Measurements from ENCODE around the gene SUSD1. TPM values are rescaled to one million over a fixed set of nuclear protein-coding genes. Genes with fewer than 3 reads are reported as not detected.

SUSD1 gene
- total and polyA plus RNA-seq, 4 experiments from 2014 or later = 3.6 to 8.4 (median 5.8) TPM

- Mint-ChIP-seq H3K36me3 (no peaks in the 10 kb centered on the region), H3K27me3 (no peaks in the 10 kb centered on the region), H3K4me3 (peak overlapping the region in 2 of 8 donors; percentile 5 to 6), H3K4me1 (peaks cover 46 to 77% (median 58%) of the 10 kb centered on the region in 4 donors), H3K27ac (no peak overlapping the region), H3K9me3 (no peaks in the 10 kb centered on the region)
- no peak overlapping the region for H3K27ac ChIP-seq (ENCODE audit: low read depth, low read length)
- intact Hi-C loops (cut with micrococcal nuclease) = no loop called here
- no peaks in the 10 kb centered on the region for H3K27me3 ChIP-seq (ENCODE audit: insufficient read depth, low read length)
- H3K9me3 ChIP-seq (ENCODE audit: control insufficient read depth in 1 of 2, low read length in 2 of 2) = no peaks in the 10 kb centered on the region
- ChIA-PET POLR2A (ENCODE audit: partially characterized antibody) (no interaction called here), CTCF (ENCODE audit: partially characterized antibody) (no interaction called here)
- H3K4me3 ChIP-seq (ENCODE audit: low read length in 2 of 2) = no peak overlapping the region
- DNase-seq = no peak
- H3K36me3 ChIP-seq (ENCODE audit: insufficient read depth, low read length) = no peaks in the 10 kb centered on the region
- peaks cover 66% of the 10 kb centered on the region for H3K4me1 ChIP-seq (ENCODE audit: insufficient read depth, low read length)
Measured at GRCh38 chr9:112032009-112032408, 143.1 kb downstream of the SUSD1 start.

- H3K27me3 ChIP-seq (ENCODE audit: insufficient read depth, low read length) = no peaks in the 10 kb centered on the region
- H3K36me3 Mint-ChIP-seq = no peaks in the 10 kb centered on the region
- ChIA-PET POLR2A (ENCODE audit: partially characterized antibody) (no interaction called here), CTCF (ENCODE audit: partially characterized antibody) (no interaction called here)
- intact Hi-C loops (cut with micrococcal nuclease) = no loop called here
- no peak for DNase-seq
- H3K4me1 ChIP-seq (ENCODE audit: insufficient read depth, low read length) = peaks cover 60% of the 10 kb centered on the region
- no peak overlapping the region for H3K27ac ChIP-seq (ENCODE audit: low read depth, low read length)
- no peaks in the 10 kb centered on the region for H3K9me3 ChIP-seq (ENCODE audit: control insufficient read depth in 1 of 2, low read length in 2 of 2)
- H3K27me3 Mint-ChIP-seq = no peaks in the 10 kb centered on the region
- no peaks in the 10 kb centered on the region for H3K36me3 ChIP-seq (ENCODE audit: insufficient read depth, low read length)
- peaks cover 45 to 74% (median 55%) of the 10 kb centered on the region in 4 donors for H3K4me1 Mint-ChIP-seq
- H3K4me3 Mint-ChIP-seq = no peak overlapping the region
- H3K4me3 ChIP-seq (ENCODE audit: low read length in 2 of 2) = no peak overlapping the region
- H3K27ac Mint-ChIP-seq = no peak overlapping the region
- no peaks in the 10 kb centered on the region for H3K9me3 Mint-ChIP-seq
Measured at GRCh38 chr9:112031400-112031799, 143.7 kb downstream of the SUSD1 start.

GRCh38 chr9:112029921-112030444 lies 145.1 kb downstream of the SUSD1 start:
- no peaks in the 10 kb centered on the region for H3K27me3 Mint-ChIP-seq
- Histone ChIP-seq H3K9me3 (ENCODE audit: control insufficient read depth in 1 of 2, low read length in 2 of 2) (no peaks in the 10 kb centered on the region), H3K4me3 (ENCODE audit: low read length in 2 of 2) (no peak overlapping the region), H3K36me3 (ENCODE audit: insufficient read depth, low read length) (no peaks in the 10 kb centered on the region), H3K27ac (ENCODE audit: low read depth, low read length) (no peak overlapping the region), H3K27me3 (ENCODE audit: insufficient read depth, low read length) (no peaks in the 10 kb centered on the region), H3K4me1 (ENCODE audit: insufficient read depth, low read length) (peaks cover 46% of the 10 kb centered on the region)
- peak in 2 of 5 donors; percentile 8 to 21 for DNase-seq
- H3K4me1 Mint-ChIP-seq = peaks cover 41 to 65% (median 48%) of the 10 kb centered on the region in 4 donors
- no peaks in the 10 kb centered on the region for H3K9me3 Mint-ChIP-seq
- intact Hi-C loops (cut with micrococcal nuclease) = no loop called here
- no peaks in the 10 kb centered on the region for H3K36me3 Mint-ChIP-seq
- CTCF ChIA-PET (ENCODE audit: partially characterized antibody) = interaction anchor here (0.6 to 2.2 kb wide), 3 partner anchors 36 to 45 kb away, joined by 3 to 9 read pairs (median 3); no protein-coding TSS in a partner anchor
- H3K4me3 Mint-ChIP-seq = peak overlapping the region in 7 of 8 donors; percentile 14 to 70 (median 49)
- POLR2A ChIA-PET (ENCODE audit: partially characterized antibody) = no interaction called here
- peak overlapping the region in 6 of 7 donors; percentile 3 to 49 (median 41) for H3K27ac Mint-ChIP-seq

GRCh38 chr9:112028242-112029221 lies 146.6 kb downstream of the SUSD1 start:
- Mint-ChIP-seq H3K27me3 (no peaks in the 10 kb centered on the region), H3K4me1 (peaks cover 31 to 52% (median 38%) of the 10 kb centered on the region in 4 donors), H3K36me3 (no peaks in the 10 kb centered on the region), H3K27ac (peak overlapping the region in 3 of 7 donors; percentile 0 to 65 (median 23)), H3K9me3 (no peaks in the 10 kb centered on the region), H3K4me3 (peak overlapping the region in 6 of 8 donors; percentile 10 to 78 (median 36))
- Histone ChIP-seq H3K4me1 (ENCODE audit: insufficient read depth, low read length) (peaks cover 33% of the 10 kb centered on the region), H3K4me3 (ENCODE audit: low read length in 2 of 2) (no peak overlapping the region), H3K9me3 (ENCODE audit: control insufficient read depth in 1 of 2, low read length in 2 of 2) (no peaks in the 10 kb centered on the region), H3K27ac (ENCODE audit: low read depth, low read length) (no peak overlapping the region), H3K27me3 (ENCODE audit: insufficient read depth, low read length) (no peaks in the 10 kb centered on the region), H3K36me3 (ENCODE audit: insufficient read depth, low read length) (no peaks in the 10 kb centered on the region)
- POLR2A ChIA-PET (ENCODE audit: partially characterized antibody) = interaction anchor here (1.6 kb wide), 1 partner anchor 20 kb away, joined by 3 read pairs; no protein-coding TSS in a partner anchor
- intact Hi-C loops (cut with micrococcal nuclease) = no loop called here
- DNase-seq = peak in 2 of 5 donors; percentile 8 to 57
- CTCF ChIA-PET (ENCODE audit: partially characterized antibody) = interaction anchor here (0.7 to 2.2 kb wide), 3 partner anchors 14 to 70 kb away, joined by 3 to 9 read pairs (median 3); no protein-coding TSS in a partner anchor

GRCh38 chr9:112025850-112026249 lies 149.2 kb downstream of the SUSD1 start:
- no peak overlapping the region for H3K4me3 ChIP-seq (ENCODE audit: low read length in 2 of 2)
- intact Hi-C loops (cut with micrococcal nuclease) = no loop called here
- H3K4me1 ChIP-seq (ENCODE audit: insufficient read depth, low read length) = peaks cover 28% of the 10 kb centered on the region
- H3K36me3 ChIP-seq (ENCODE audit: insufficient read depth, low read length) = no peaks in the 10 kb centered on the region
- H3K9me3 Mint-ChIP-seq = no peaks in the 10 kb centered on the region
- H3K36me3 Mint-ChIP-seq = peaks cover 0 to 4% of the 10 kb centered on the region in 2 donors
- peaks cover 0 to 1% of the 10 kb centered on the region in 2 donors for H3K27me3 Mint-ChIP-seq
- H3K27ac Mint-ChIP-seq = no peak overlapping the region
- peaks cover 22 to 30% (median 26%) of the 10 kb centered on the region in 4 donors for H3K4me1 Mint-ChIP-seq
- no peak overlapping the region for H3K4me3 Mint-ChIP-seq
- no peak overlapping the region for H3K27ac ChIP-seq (ENCODE audit: low read depth, low read length)
- ChIA-PET CTCF (ENCODE audit: partially characterized antibody) (no interaction called here), POLR2A (ENCODE audit: partially characterized antibody) (no interaction called here)
- H3K9me3 ChIP-seq (ENCODE audit: control insufficient read depth in 1 of 2, low read length in 2 of 2) = no peaks in the 10 kb centered on the region
- no peak for DNase-seq
- H3K27me3 ChIP-seq (ENCODE audit: insufficient read depth, low read length) = no peaks in the 10 kb centered on the region

- Histone ChIP-seq H3K27me3 (ENCODE audit: insufficient read depth, low read length) (no peaks in the 10 kb centered on the region), H3K9me3 (ENCODE audit: control insufficient read depth in 1 of 2, low read length in 2 of 2) (no peaks in the 10 kb centered on the region), H3K27ac (ENCODE audit: low read depth, low read length) (no peak overlapping the region), H3K36me3 (ENCODE audit: insufficient read depth, low read length) (no peaks in the 10 kb centered on the region), H3K4me1 (ENCODE audit: insufficient read depth, low read length) (no peaks in the 10 kb centered on the region), H3K4me3 (ENCODE audit: low read length in 2 of 2) (no peak overlapping the region)
- Mint-ChIP-seq H3K27ac (no peak overlapping the region), H3K36me3 (peaks cover 0 to 4% of the 10 kb centered on the region in 2 donors), H3K27me3 (peaks cover 0 to 1% of the 10 kb centered on the region in 2 donors), H3K4me3 (no peak overlapping the region), H3K4me1 (peaks cover 0 to 5% (median 5%) of the 10 kb centered on the region in 4 donors), H3K9me3 (no peaks in the 10 kb centered on the region)
- no peak for DNase-seq
- CTCF ChIA-PET (ENCODE audit: partially characterized antibody) = interaction anchor here (1.2 to 2.0 kb wide), 2 partner anchors 13 to 53 kb away, joined by 4 to 5 read pairs; no protein-coding TSS in a partner anchor
- intact Hi-C loops (cut with micrococcal nuclease) = no loop called here
- POLR2A ChIA-PET (ENCODE audit: partially characterized antibody) = no interaction called here
Measured at GRCh38 chr9:112021742-112022141, 153.4 kb downstream of the SUSD1 start.

All from CD4-positive, alpha-beta memory T cell (primary cell).